Smooth muscle cell (in vitro differentiated cells): ENCODE results near the gene DPPA3. TPM values are rescaled to one million over a fixed set of nuclear protein-coding genes. Genes with fewer than 3 reads are reported as not detected.
"Not testable (repeated sequence)": the region's sequence is repeated elsewhere in the genome, so short reads cannot be mapped to it uniquely, and the experiment has no call there.

Source experiments
- DNase-seq: peaks from one replicate; lab custom pipeline; 2025; ENCODE audit not compliant: unreplicated experiment; lab: John Stamatoyannopoulos, UW
- H2AFZ ChIP-seq: fragments of 200-600 bp; sonication (generic); 2 replicates; pipeline ENCODE4 v1.6.0; 2016; ENCODE audit warnings: antibody characterized with exemption, low read depth, mild to moderate bottlenecking
- H3F3A ChIP-seq: fragments of 200-600 bp; sonication (generic); 2 replicates; pipeline ENCODE4 v1.6.0; 2017; ENCODE audit warnings: antibody characterized with exemption, low read depth
- H3K27ac ChIP-seq: fragments of 200-600 bp; sonication (generic); 2 replicates; pipeline ENCODE4 v1.5.1; 2016; ENCODE audit warnings: low read depth, mild to moderate bottlenecking
- H3K27me3 ChIP-seq: fragments of 200-600 bp; sonication (generic); 2 replicates; pipeline ENCODE4 v1.6.1; 2016; ENCODE audit warnings: low read depth, mild to moderate bottlenecking
- H3K36me3 ChIP-seq: fragments of 200-600 bp; sonication (generic); 2 replicates; pipeline ENCODE4 v1.5.1; 2016; ENCODE audit warnings: low read depth
- H3K4me1 ChIP-seq: fragments of 200-600 bp; sonication (generic); 2 replicates; pipeline ENCODE4 v1.5.1; 2016; ENCODE audit warnings: low read depth
- H3K4me2 ChIP-seq: fragments of 200-600 bp; sonication (generic); 2 replicates; pipeline ENCODE4 v1.6.0; 2016; ENCODE audit warnings: mild to moderate bottlenecking
- H3K4me3 ChIP-seq: fragments of 200-600 bp; sonication (generic); 2 replicates; pipeline ENCODE4 v1.5.1; 2016; ENCODE audit warnings: mild to moderate bottlenecking
- H3K79me2 ChIP-seq: fragments of 200-600 bp; sonication (generic); 2 replicates; pipeline ENCODE4 v1.6.0; 2016; ENCODE audit warnings: low read depth, mild to moderate bottlenecking
- H3K9ac ChIP-seq: fragments of 200-600 bp; sonication (generic); 2 replicates; pipeline ENCODE4 v1.6.0; 2016; ENCODE audit warnings: low read depth
- H3K9me3 ChIP-seq: fragments of 200-600 bp; sonication (generic); replicated peaks from 2 replicates; pipeline ENCODE4 v1.5.1; 2016; ENCODE audit warnings: low read depth
- H4K20me1 ChIP-seq: fragments of 200-600 bp; sonication (generic); 2 replicates; pipeline ENCODE4 v1.6.0; 2016; ENCODE audit warnings: low read depth
- CTCF ChIP-seq: fragments of 200-600 bp; sonication (generic); IDR thresholded peaks from 2 replicates; pipeline ENCODE4 v1.5.1; 2017; ENCODE audit warnings: borderline replicate concordance, mild to moderate bottlenecking, antibody characterized with exemption; ENCODE audit not compliant: insufficient read depth, poor library complexity, severe bottlenecking
- WGBS: methylation state at CpG from one replicate; pipeline ENCODE4 v1.1.7; 2016; ENCODE audit warnings: low lambda C conversion rate; 5-methylcytosine and 5-hydroxymethylcytosine counted together
- polyA plus RNA-seq: library from polyadenylated mRNA; unstranded; fragments of >200 nt; fragmentation: Nextera tagmentation; extraction: Ambion mirVana; gene quantifications from 2 replicates; pipeline ENCODE4 v1.2.1, GENCODE V29; 2016
- total RNA-seq: library from RNA; depleted of rRNA; stranded (reverse); fragments of >200 nt; gene quantifications from 2 replicates; pipeline ENCODE4 v1.2.3, GENCODE V29; 2014

The DPPA3 gene
- total and polyA plus RNA-seq, 2 experiments from 2014 or later: not detected

DNA sequence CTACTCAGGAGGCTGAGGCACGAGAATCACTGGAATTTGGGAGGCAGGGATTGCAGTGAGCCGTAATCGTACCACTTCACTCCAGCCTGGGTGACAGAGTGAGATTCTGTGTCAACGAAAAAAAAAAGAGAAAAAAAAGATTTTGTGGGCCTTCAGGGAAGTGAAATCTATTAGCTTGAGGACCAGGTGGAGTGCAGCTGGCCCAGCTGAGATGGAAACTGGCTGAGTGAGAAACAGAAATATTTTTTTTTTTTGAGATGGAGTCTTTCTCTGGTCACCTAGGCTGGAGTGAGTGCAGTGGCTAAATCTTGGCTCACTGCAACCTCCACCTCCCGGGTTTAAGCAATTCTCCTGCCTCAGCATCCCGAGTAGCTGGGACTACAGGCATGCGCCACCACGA lies 38.2 kb downstream of the DPPA3 start:
- Histone ChIP-seq H3K9ac (no peak overlapping the region), H3K27me3 (no peaks in the 10 kb centered on the region), H3K4me2 (no peak overlapping the region), H3K9me3 (no peaks in the 10 kb centered on the region), H3K79me2 (no peaks in the 10 kb centered on the region), H3K4me1 (no peaks in the 10 kb centered on the region), H3K27ac (no peak overlapping the region), H3F3A (no peaks in the 10 kb centered on the region), H3K4me3 (no peak overlapping the region), H3K36me3 (no peaks in the 10 kb centered on the region), H4K20me1 (no peaks in the 10 kb centered on the region), H2AFZ (no peak overlapping the region)
- TF ChIP-seq CTCF: no peak
- 94% methylated on average over 8 of the region's 8 CpGs for WGBS
- DNase-seq: no peak

- Histone ChIP-seq H3K4me2 (no peak overlapping the region), H4K20me1 (no peaks in the 10 kb centered on the region), H3K27me3 (no peaks in the 10 kb centered on the region), H3K9ac (no peak overlapping the region), H3K9me3 (no peaks in the 10 kb centered on the region), H3K4me3 (no peak overlapping the region), H3F3A (no peaks in the 10 kb centered on the region), H2AFZ (no peak overlapping the region), H3K4me1 (no peaks in the 10 kb centered on the region), H3K36me3 (no peaks in the 10 kb centered on the region), H3K79me2 (no peaks in the 10 kb centered on the region), H3K27ac (no peak overlapping the region)
- WGBS: 88% methylated on average over 6 of the region's 6 CpGs
- no peak for TF ChIP-seq CTCF
- DNase-seq: no peak
Measured at GRCh38 chr12:7750350-7750749, 39.1 kb downstream of the DPPA3 start.

DNA sequence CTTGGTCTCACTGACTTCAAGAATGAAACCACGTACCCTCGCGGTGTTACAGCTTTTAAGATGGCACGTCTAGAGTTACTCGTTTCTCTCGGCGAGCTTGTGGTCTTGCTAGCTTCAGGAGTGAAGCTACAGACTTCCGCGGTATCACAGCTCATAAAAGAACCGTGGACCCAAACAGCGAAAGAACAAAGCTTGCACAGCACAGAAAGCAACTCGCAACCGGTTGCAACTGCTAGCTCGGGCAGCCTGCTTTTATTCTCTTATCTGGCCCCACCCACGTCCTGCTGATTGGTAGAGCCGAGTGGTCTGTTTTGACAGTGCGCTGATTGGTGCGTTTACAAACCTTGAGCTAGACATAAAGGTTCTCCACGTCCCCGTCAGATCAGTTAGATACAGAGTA lies 40.2 kb downstream of the DPPA3 start:
- Histone ChIP-seq H3K4me3 (no peak overlapping the region), H3K27me3 (no peaks in the 10 kb centered on the region), H3F3A (no peaks in the 10 kb centered on the region), H3K27ac (no peak overlapping the region), H3K9me3 (no peaks in the 10 kb centered on the region), H2AFZ (no peak overlapping the region), H4K20me1 (no peaks in the 10 kb centered on the region), H3K79me2 (no peaks in the 10 kb centered on the region), H3K4me1 (no peaks in the 10 kb centered on the region), H3K36me3 (no peaks in the 10 kb centered on the region), H3K4me2 (no peak overlapping the region), H3K9ac (no peak overlapping the region)
- no peak for DNase-seq
- WGBS: 94% methylated on average over 20 of the region's 20 CpGs
- no peak for TF ChIP-seq CTCF

GRCh38 chr12:7751941-7752922 lies 41.0 kb downstream of the DPPA3 start:
- not testable (repeated sequence) for H3K9ac ChIP-seq, H3K36me3 ChIP-seq, H4K20me1 ChIP-seq, H3K4me3 ChIP-seq, H3K27ac ChIP-seq, H3K79me2 ChIP-seq, DNase-seq, H3K4me2 ChIP-seq, H3F3A ChIP-seq, H3K4me1 ChIP-seq, H3K27me3 ChIP-seq, H2AFZ ChIP-seq, H3K9me3 ChIP-seq
- WGBS: 97% methylated on average over 47 of the region's 48 CpGs

DNA sequence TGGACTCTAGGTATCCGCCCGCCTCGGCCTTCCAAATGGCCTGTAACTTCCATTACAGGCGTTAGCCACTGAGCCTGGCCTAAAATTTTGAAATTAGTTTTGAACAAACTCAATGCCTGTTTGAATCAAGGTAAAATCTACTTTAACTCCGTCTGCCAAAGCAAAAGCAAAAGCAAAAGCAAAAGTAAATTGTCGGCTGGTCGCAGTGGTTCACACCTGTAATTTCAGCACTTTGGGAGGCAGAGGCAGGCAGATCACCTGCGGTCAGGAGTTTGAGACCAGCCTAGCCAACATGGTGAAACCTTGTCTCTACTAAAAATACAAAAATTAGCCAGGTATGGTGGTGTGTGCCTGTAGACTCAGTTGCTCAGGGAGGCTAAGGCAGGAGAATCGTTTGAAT lies 44.4 kb downstream of the DPPA3 start:
- not testable (repeated sequence) for H4K20me1 ChIP-seq, H3K36me3 ChIP-seq, H3K4me2 ChIP-seq, H3K27ac ChIP-seq, H3K4me3 ChIP-seq, H3K9me3 ChIP-seq, H2AFZ ChIP-seq, DNase-seq, H3K27me3 ChIP-seq, H3K4me1 ChIP-seq, H3K9ac ChIP-seq, H3K79me2 ChIP-seq, H3F3A ChIP-seq
- 97% methylated on average over 9 of the region's 9 CpGs for WGBS
